Colonic mucosa (tissue), 4 donors: Measurements from ENCODE around the gene TATDN2. TPM values are rescaled to one million over a fixed set of nuclear protein-coding genes. Genes with fewer than 3 reads are reported as not detected.

ENCODE experiments used
- DNase-seq: peaks from one replicate; pipeline ENCODE4 v3.0.0-alpha.2; 2020
- H3K27ac ChIP-seq: fragments of 200-600 bp; one replicate; pipeline ENCODE4 v1.8.0; 2021
- H3K27me3 ChIP-seq: fragments of 200-600 bp; one replicate; pipeline ENCODE4 v1.8.0; 2021
- H3K36me3 ChIP-seq: fragments of 200-600 bp; one replicate; pipeline ENCODE4 v1.8.0; 2021
- H3K4me1 ChIP-seq: fragments of 200-600 bp; one replicate; pipeline ENCODE4 v1.8.0; 2021; ENCODE audit warnings: mild to moderate bottlenecking
- H3K4me3 ChIP-seq: fragments of 200-600 bp; one replicate; pipeline ENCODE4 v1.8.0; 2021
- H3K9ac ChIP-seq, 2 donors: one replicate each; pipeline ENCODE4 v1.7.0; 2013; ENCODE audit warnings: control low read depth in 2 of 2, low read depth in 2 of 2, low read length in 2 of 2
- H3K9me3 ChIP-seq: fragments of 200-600 bp; one replicate; pipeline ENCODE4 v1.8.0; 2021
- CTCF ChIP-seq: fragments of 200-600 bp; IDR thresholded peaks from one replicate; pipeline ENCODE4 v1.8.0; 2022; ENCODE audit warnings: antibody characterized with exemption, mild to moderate bottlenecking
- intact Hi-C: fragments of 100-400 bp; cut with DNase I; formaldehyde crosslinking; loops from one replicate; pipeline ENCODE4 v1.14.1; 2022
- total RNA-seq, 2 donors: library from RNA; stranded (reverse); fragmentation: NEBNext Ultra II Directional in 1 of 2; extraction: Animal tissue kit (Norgen Biotek cat#: 25700) in 1 of 2; gene quantifications; one replicate each; pipeline ENCODE4 v1.2.1, GENCODE V29; 2021
- donor health status: healthy.
- donor health status: DM: no; HTN: no; CAD: no.
- donor health status: DM: no; HTN: no; CAD: no.

TATDN2 gene
- total RNA-seq, 2 donors from 2014 or later = 28.9 to 35.3 TPM

GRCh38 chr3:10206166-10206511 is 42.1 kb upstream of the TATDN2 start:
- no peak overlapping the region for H3K9ac ChIP-seq
- DNase-seq = no peak
- H3K9me3 ChIP-seq = no peaks in the 10 kb centered on the region
- intact Hi-C loops = no loop called here
- H3K4me1 ChIP-seq = peaks cover 11% of the 10 kb centered on the region
- no peak for TF ChIP-seq CTCF
- no peaks in the 10 kb centered on the region for H3K27me3 ChIP-seq
- H3K4me3 ChIP-seq = no peak overlapping the region
- no peak overlapping the region for H3K27ac ChIP-seq
- H3K36me3 ChIP-seq = no peaks in the 10 kb centered on the region

GRCh38 chr3:10213156-10213792 is 35.0 kb upstream of the TATDN2 start:
- Histone ChIP-seq H3K4me3 (no peak overlapping the region), H3K36me3 (no peaks in the 10 kb centered on the region), H3K4me1 (no peaks in the 10 kb centered on the region), H3K9ac (no peak overlapping the region), H3K27ac (no peak overlapping the region), H3K9me3 (no peaks in the 10 kb centered on the region), H3K27me3 (no peaks in the 10 kb centered on the region)
- no peak for TF ChIP-seq CTCF
- no peak for DNase-seq
- intact Hi-C loops = no loop called here

- Histone ChIP-seq H3K36me3 (no peaks in the 10 kb centered on the region), H3K4me1 (no peaks in the 10 kb centered on the region), H3K27ac (no peak overlapping the region), H3K9me3 (no peaks in the 10 kb centered on the region), H3K9ac (no peak overlapping the region), H3K27me3 (no peaks in the 10 kb centered on the region), H3K4me3 (no peak overlapping the region)
- TF ChIP-seq CTCF = no peak
- intact Hi-C loops = no loop called here
- no peak for DNase-seq
These were observed 32.5 kb upstream of the TATDN2 start for GRCh38 chr3:10215578-10216368.

- Histone ChIP-seq H3K4me1 (no peaks in the 10 kb centered on the region), H3K27ac (no peak overlapping the region), H3K9ac (no peak overlapping the region), H3K27me3 (no peaks in the 10 kb centered on the region), H3K9me3 (no peaks in the 10 kb centered on the region), H3K36me3 (no peaks in the 10 kb centered on the region), H3K4me3 (no peak overlapping the region)
- DNase-seq = no peak
- intact Hi-C loops = no loop called here
- TF ChIP-seq CTCF = no peak
These were observed 30.9 kb upstream of the TATDN2 start for GRCh38 chr3:10217359-10217758.

GRCh38 chr3:10219737-10220136 is 28.5 kb upstream of the TATDN2 start:
- no peak overlapping the region for H3K4me3 ChIP-seq
- no peaks in the 10 kb centered on the region for H3K4me1 ChIP-seq
- H3K9me3 ChIP-seq = no peaks in the 10 kb centered on the region
- H3K27ac ChIP-seq = no peak overlapping the region
- H3K9ac ChIP-seq = no peak overlapping the region
- H3K27me3 ChIP-seq = no peaks in the 10 kb centered on the region
- intact Hi-C loops = loop anchor here (5.0 to 10.0 kb wide), 2 partner anchors 52 to 105 kb away; partner anchors contain the start of gene BRK1
- no peak for TF ChIP-seq CTCF
- H3K36me3 ChIP-seq = no peaks in the 10 kb centered on the region
- DNase-seq = no peak
